Limb (tissue), 2 donors: ENCODE measurements around the gene DNAJB11.
A peak's percentile ranks its signal among the peaks of the same experiment; 100 is the strongest.
"Not testable (repeated sequence)": the region's sequence is repeated elsewhere in the genome, so short reads cannot be mapped to it uniquely, and the experiment has no call there.

Experiments used
- DNase-seq, 2 donors: peaks; one replicate each; pipeline ENCODE4 v3.0.0-alpha.2; 2016; ENCODE audit errors: extremely low spot score in 2 of 2

DNAJB11 gene

GRCh38 chr3:186617036-186617946 lies 46.8 kb downstream of the DNAJB11 start:
- peak; percentile 73 to 77 for DNase-seq

- no peak for DNase-seq
These were observed 47.9 kb downstream of the DNAJB11 start for GRCh38 chr3:186618318-186618938.

- DNase-seq = no peak
These were observed 49.3 kb downstream of the DNAJB11 start for GRCh38 chr3:186619787-186620212.

GRCh38 chr3:186620213-186621092 lies 49.9 kb downstream of the DNAJB11 start:
- DNase-seq = no peak

- no peak for DNase-seq
These were observed 51.6 kb downstream of the DNAJB11 start for GRCh38 chr3:186621894-186622650.

- no peak for DNase-seq
These were observed 52.3 kb downstream of the DNAJB11 start for GRCh38 chr3:186622651-186623310.

GRCh38 chr3:186624598-186624997 lies 54.1 kb downstream of the DNAJB11 start:
- DNase-seq = no peak

- no peak for DNase-seq
These were observed 55.1 kb downstream of the DNAJB11 start for GRCh38 chr3:186625600-186626042.

- DNase-seq = no peak
These were observed 55.8 kb downstream of the DNAJB11 start for GRCh38 chr3:186626254-186626847.

- DNase-seq = no peak
These were observed 57.4 kb downstream of the DNAJB11 start for GRCh38 chr3:186627852-186628414.

- no peak for DNase-seq
These were observed 58.2 kb downstream of the DNAJB11 start for GRCh38 chr3:186628756-186629155.

GRCh38 chr3:186630950-186631641 lies 60.6 kb downstream of the DNAJB11 start:
- no peak for DNase-seq

GRCh38 chr3:186633481-186633880 lies 63.0 kb downstream of the DNAJB11 start:
- DNase-seq = no peak

GRCh38 chr3:186634207-186634606 lies 63.7 kb downstream of the DNAJB11 start:
- DNase-seq = not testable (repeated sequence)
